TTC549 (cell line): ENCODE results near the gene MAPRE3.
"Not testable (repeated sequence)": the region's sequence is repeated elsewhere in the genome, so short reads cannot be mapped to it uniquely, and the experiment has no call there.

Experiments
- FAIRE-seq: peaks from 2 replicates; lab custom pipeline; 2012; peaks lifted over from hg19 to GRCh38; lab: Jason Lieb, UNC

Gene MAPRE3

GRCh38 chr2:27071990-27072830, 101.8 kb downstream of the MAPRE3 start:
- no peak for FAIRE-seq

GRCh38 chr2:27072920-27073319, 102.5 kb downstream of the MAPRE3 start:
- no peak for FAIRE-seq

DNA sequence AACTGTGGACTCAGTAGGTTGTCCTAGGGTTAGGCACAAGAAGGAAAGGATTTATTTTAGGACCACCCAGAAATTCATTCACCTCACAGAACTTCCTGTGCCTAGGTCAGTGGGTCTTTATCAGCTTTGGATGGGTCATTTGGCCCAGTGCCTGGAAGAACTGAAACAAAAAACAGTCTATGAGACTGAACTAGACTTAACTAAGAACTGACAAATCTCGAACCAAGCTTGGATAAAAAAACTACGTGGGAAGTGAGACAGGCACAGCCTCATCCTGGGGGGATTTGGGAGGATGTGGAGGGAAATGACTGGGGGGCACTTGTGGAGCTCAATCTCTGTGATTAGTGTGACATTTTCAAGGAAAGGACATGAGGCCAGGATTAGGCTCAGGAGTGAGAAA, 103.3 kb downstream of the MAPRE3 start:
- no peak for FAIRE-seq

GRCh38 chr2:27074738-27075565, 104.5 kb downstream of the MAPRE3 start:
- FAIRE-seq = no peak

DNA sequence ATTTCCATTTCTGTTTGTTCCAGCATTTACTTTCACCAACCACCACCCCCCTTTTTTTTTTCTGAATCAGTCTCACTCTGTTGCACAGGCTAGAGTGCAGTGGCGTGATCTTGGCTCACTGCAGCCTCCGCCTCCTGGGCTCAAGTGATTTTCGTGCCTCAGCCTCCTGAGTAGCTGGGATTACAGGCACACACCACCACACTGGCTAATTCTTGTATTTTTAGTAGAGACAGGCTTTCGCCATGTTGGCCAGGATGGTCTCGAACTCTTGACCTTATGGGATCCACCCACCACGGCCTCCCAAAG, 105.1 kb downstream of the MAPRE3 start:
- FAIRE-seq = not testable (repeated sequence)

DNA sequence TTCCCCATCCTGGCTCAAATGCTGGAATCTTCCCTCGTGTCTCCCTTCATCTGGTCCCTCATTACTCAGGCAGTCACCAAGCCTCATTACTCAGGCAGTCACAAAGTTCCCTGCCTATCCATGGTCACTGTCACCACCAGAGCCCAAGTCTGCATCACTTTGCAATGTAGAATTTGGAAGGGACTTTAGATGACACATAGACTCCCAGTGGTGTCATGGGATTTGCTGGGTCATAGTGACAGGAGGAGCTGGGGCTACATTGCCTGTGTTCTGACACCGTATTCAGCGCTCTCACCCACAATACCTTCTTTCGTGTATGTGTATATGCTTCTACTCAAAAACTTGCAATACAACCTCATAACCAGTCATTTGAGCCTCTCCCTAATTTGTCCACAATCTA, 105.9 kb downstream of the MAPRE3 start:
- FAIRE-seq = no peak
